ENCODE measurements around the gene BCLAF3. TPM values are rescaled to one million over a fixed set of nuclear protein-coding genes. Genes with fewer than 3 reads are reported as not detected.

The BCLAF3 gene
- 12.0 TPM for total RNA-seq

GRCh38 chrX:19990556-19991349 is at the start of gene BCLAF3:
TSS of gene BCLAF3 (minus strand) at chrX:19991061. CDS start at chrX:19970264, 20,797 bp downstream.

Small RNA genes within 50 kb of the gene (small RNA-seq; reads per million reads assigned to genes)
- gene MIR23C (ENCODE audit: low replicate concordance) (0.16 reads per million), gene RF00019 (ENCODE audit: low replicate concordance) (not detected)

Other genes starting within 250 kb of the BCLAF3 start
- gene SH3KBP1, start 103.5 kb downstream of the BCLAF3 start, total RNA-seq = 16.3 TPM
- gene MAP7D2, start 125.8 kb upstream of the BCLAF3 start, total RNA-seq = 0.93 TPM
- gene EIF1AX, start 150.8 kb upstream of the BCLAF3 start, total RNA-seq = 50.4 TPM

Measured in metanephros (tissue), 2 donors.